ENCODE results near the gene SCT.

The SCT gene

DNA sequence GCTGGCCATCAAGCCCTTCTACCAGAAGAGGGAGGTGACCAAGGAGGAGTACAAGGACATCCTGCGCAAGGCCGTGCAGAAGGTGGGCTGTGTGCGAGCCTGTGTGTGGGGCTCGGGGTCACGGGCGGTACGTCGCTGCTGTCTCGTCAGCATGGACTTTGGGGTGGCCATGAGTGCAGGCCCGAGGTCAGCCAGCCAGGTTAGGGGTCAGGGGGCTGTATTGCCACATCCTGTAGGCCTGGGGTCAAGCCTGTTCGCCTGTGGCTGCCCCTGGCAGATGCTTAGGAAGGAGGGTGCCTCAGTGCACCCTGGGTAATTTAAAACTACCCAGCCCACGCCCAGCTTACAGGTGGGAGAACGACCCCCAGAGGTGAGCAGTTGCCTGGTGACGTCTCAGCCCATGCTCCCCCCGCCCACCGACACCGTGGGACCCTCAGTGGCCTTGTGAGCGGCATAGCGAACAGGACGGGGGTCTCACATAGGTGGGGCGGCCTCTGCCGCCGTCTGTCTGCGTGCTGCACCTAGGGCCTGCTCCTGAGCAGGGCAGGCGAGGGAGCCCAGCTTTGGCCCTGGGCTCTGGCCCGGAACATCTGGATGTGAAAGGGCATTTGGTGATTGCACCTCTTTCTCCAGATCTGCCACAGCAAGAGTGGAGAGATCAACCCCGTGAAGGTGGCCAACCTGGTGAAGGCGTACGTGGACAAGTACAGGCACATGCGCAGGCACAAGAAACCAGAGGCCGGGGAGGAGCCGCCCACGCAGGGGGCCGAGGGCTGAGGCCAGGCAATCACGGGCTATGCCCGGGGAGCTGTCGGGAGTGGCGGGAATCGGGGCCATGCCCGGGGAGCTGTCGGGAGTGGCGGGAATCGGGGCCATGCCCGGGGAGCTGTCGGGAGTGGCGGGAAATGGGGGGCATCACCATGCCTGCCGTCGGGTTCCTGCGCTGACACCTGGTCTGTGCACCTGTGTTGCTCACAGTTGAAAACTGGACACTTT is 15.7 kb downstream of the SCT start:
- no peak for DNase-seq (ENCODE audit: low read depth in 3 of 3, low spot score in 1 of 3)

DNA sequence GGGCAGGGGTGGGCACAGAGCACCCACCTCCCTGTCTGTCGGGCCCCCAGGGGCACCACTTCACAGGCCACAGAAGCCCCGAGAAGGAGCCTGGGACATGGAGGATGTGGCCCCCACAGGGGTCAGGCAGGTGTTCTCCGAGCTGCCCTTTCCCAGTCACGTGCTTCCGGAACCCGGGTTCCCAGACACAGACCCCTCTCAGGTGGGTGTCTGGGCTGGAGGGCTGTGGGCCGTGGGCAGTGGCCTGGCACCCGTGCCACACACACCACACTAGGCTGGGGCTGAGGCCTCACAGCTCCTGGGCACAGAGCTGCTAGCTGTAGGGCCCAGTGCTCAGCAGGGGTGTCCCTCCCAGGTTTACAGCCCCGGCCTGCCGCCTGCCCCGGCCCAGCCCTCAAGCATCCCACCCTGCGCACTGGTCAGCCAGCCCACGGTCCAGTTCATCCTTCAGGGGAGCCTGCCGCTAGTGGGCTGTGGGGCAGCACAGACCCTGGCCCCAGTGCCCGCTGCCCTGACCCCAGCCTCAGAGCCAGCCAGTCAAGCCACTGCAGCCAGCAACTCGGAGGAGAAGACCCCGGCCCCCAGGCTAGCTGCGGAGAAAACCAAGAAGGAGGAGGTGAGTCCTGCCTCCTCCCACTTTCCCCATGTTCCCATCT is 16.7 kb downstream of the SCT start:
- no peak for DNase-seq (ENCODE audit: low read depth in 3 of 3, low spot score in 1 of 3)

DNA sequence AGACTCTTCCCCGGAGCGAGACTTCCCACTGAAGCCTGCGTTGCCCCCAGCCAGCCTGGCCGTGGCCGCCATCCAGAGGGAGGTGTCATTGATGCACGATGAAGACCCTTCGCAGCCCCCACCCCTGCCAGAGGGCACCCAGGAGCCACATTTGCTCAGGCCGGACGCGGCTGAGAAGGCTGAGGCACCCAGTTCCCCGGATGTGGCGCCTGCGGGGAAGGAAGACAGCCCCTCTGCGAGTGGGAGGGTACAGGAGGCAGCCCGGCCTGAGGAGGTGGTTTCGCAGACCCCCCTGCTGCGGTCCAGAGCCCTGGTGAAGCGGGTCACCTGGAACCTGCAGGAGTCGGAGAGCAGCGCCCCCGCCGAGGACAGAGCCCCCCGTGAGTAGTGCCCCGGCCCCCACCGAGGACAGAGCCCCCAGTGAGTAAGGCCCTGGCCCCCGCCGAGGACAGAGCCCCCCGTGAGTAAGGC is 17.6 kb downstream of the SCT start:
- no peak for DNase-seq (ENCODE audit: low read depth in 3 of 3, low spot score in 1 of 3)

DNA sequence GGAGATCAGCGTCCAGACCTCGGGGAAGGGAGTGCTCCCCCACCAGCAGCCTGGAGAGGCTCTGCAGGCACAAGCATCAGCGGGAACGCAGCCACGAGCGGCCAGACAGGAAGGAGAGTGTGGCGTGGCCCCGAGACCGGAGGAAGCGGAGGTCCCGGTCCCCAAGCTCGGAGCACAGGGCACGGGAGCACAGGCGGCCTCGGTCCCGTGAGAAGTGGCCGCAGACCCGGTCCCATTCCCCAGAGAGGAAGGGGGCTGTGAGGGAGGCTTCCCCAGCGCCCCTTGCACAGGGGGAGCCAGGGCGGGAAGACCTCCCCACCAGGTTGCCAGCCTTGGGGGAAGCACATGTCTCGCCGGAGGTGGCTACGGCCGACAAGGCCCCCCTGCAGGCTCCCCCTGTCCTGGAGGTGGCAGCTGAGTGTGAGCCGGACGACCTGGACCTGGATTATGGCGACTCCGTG is 18.2 kb downstream of the SCT start:
- DNase-seq (ENCODE audit: low read depth in 3 of 3, low spot score in 1 of 3) = no peak

DNA sequence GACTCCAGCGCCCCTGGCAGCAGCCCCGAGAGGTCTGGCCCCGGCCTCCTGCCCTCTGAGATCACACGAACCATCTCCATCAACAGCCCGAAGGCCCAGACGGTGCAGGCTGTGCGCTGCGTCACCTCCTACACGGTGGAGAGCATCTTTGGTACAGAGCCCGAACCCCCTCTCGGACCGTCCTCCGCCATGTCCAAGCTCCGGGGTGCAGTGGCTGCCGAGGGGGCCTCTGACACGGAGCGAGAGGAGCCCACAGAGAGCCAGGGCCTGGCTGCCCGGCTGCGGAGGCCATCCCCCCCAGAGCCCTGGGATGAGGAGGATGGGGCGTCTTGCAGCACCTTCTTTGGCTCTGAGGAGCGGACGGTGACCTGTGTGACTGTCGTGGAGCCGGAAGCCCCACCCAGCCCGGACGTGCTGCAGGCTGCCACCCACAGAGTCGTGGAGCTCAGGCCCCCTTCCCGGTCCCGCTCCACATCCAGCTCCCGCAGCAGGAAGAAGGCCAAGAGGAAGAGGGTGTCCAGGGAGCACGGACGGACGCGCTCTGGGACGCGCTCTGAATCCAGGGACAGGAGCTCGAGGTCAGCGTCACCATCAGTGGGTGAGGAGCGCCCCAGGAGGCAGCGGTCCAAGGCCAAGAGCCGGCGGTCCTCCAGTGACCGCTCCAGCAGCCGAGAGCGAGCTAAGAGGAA is 18.9 kb downstream of the SCT start:
- no peak for DNase-seq (ENCODE audit: low read depth in 3 of 3, low spot score in 1 of 3)

DNA sequence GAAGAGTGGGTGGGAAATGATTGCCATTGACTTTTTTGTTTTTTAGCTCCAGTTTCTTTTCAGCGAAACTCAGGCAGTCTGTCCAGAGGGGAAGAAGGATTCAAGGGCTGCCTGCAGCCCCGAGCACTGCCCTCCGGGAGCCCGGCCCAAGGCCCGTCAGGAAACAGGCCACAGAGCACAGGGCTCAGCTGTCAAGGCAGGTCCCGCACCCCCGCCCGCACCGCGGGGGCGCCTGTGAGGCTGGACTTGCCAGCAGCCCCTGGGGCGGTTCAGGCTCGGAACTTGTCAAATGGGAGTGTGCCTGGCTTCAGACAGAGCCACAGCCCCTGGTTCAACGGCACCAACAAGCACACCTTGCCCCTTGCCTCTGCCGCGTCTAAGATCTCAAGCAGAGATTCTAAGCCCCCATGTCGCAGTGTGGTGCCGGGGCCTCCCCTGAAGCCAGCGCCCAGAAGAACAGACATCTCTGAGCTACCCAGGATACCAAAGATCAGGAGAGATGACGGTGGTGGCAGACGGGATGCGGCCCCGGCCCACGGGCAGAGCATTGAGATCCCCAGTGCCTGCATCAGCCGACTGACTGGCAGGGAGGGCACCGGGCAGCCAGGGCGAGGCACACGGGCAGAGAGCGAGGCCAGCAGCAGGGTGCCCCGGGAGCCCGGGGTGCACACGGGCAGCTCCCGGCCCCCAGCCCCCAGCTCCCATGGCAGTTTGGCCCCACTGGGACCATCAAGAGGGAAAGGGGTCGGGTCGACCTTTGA is 19.8 kb downstream of the SCT start:
- no peak for DNase-seq (ENCODE audit: low read depth in 3 of 3, low spot score in 1 of 3)

DNA sequence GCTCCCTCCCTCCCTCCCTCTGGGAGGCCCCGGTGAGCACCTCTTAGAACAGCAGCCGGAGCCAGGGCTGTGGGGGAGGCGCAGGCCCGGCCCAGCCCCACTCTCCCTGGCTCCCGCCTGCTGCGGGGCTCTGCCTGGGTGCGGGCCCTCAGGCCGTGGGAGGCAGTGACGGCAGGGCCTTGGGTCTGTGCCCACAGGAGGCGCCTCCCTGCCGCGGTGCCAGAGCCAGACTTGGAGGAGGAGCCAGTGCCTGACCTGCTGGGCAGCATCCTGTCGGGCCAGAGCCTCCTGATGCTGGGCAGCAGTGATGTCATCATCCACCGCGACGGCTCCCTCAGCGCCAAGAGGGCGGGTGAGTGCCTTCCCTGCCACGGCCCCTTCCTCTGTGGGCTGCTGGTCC is 20.7 kb downstream of the SCT start:
- no peak for DNase-seq (ENCODE audit: low read depth in 3 of 3, low spot score in 1 of 3)

DNA sequence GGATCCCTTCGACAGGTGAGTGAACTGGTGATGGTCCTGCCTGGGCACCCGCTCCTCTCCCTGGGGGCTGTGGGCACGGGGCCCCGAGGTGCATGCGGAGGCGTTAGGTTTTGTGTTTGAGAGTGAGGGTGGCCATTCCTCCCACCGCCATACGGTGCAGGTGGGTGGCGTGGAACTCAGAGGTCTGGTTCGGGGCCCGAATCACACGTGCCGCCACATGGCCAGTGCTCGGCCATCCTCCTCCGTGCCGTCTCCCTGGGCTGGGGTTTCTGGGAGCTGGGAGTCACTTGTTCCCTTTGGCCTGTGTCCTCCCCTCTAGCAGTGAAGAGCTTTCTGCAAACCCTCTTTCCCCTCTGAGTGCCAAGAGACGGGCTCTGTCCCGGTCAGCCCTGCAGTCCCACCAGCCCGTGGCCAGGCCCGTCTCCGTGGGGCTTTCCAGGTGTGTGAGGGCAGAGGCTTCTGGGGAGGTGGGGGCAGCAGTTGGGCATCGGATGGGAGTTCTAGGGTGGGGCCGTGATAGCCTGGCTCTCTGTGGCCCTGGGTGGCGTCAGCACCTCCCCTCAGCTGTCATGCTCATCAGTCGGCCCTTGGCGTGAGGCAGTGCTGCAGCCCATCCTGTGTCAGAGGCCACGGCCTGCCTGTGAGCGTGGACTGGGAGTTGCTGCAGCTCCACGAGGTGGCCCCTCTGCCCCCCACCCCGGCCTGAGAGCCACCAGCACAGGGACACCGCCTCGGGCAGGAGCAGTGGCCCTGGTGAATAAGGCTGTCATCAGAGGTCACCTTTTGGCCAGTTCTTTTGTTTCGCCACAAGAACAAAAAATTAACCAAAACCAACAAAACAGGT is 21.5 kb downstream of the SCT start:
- no peak for DNase-seq (ENCODE audit: low read depth in 3 of 3, low spot score in 1 of 3)

DNA sequence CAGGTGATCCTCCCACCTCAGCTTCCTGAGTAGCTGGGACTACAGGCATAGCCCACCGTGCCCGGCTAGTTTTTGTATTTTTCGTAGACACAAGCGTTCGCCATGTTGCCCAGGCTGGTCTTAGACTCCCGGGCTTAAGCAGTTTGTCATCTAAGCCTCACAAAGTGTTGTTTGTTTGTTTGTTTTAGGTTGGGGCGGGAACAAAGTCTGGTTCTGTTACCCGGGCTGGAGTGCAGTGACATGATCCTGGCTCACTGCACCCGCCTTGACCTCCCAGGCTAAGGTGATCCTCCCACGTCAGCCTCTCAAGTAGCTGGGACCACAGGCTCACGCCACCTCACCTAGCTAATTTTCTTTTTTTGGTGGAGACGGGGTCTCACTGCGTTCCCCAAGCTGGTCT is 23.8 kb downstream of the SCT start:
- no peak for DNase-seq (ENCODE audit: low read depth in 3 of 3, low spot score in 1 of 3)

DNA sequence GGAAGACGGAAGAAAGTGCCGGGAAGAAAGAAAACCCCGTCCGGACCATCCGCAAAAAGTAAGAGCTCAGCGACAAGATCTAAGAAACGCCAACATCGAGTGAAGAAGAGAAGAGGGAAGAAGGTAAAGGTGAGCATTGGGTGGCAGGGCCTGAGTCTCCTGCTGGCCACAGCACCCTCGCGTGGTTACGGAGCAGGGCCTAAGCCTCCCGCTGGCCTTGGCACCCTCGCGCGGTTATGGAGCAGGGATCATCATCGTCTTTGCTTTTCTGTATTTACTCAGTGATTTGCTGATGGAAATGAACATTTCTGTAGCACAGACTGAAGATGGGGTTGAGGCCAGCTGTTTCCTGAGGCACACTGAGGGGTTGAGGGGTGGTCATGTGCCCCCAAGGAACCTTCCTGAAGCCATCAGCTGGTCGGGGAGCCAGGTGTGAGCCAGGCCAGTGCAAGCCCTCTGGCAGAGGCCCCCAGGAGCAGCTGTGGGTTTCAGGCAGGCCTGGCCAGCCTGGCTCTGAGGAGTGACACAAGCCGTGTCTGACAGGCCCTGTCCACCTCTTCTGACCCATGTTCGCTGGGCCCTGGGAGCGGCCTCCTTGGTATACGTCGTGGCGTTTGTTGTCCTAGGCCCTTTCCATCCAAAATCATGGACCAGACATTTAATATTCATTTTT is 25.3 kb downstream of the SCT start:
- no peak for DNase-seq (ENCODE audit: low read depth in 3 of 3, low spot score in 1 of 3)

DNA sequence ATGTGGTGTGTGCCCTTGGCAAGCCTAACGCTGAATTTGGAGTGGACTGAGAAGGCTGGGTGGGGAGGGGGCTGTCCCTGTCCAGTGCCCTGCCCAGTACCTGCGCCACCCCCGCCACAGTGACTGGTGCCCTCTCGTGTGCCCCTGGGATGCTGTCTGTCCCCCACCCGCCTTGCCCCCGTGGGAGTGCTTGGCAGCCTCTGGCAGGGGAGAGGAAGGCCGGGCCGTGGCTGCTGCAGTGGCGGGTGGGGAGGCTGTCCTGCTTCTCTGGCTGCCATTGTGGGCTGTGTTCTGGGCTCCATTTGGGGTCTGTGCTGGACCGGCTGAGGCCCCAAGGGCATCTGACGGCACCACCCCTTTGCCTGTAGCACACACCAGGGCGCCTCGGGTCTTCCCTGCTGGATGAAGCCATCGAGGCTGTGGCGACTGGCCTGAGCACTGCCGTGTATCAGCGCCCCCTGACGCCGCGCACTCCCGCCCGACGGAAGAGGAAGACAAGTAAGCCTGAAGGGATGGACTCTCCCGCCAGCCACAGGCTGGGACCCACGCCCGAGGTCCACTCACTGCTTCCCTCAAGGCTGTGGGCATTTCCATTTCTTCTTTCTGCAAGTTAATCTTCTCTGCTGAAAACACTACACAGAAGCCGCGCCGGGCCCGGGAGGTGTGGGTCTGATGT is 28.8 kb downstream of the SCT start:
- no peak for DNase-seq (ENCODE audit: low read depth in 3 of 3, low spot score in 1 of 3)

DNA sequence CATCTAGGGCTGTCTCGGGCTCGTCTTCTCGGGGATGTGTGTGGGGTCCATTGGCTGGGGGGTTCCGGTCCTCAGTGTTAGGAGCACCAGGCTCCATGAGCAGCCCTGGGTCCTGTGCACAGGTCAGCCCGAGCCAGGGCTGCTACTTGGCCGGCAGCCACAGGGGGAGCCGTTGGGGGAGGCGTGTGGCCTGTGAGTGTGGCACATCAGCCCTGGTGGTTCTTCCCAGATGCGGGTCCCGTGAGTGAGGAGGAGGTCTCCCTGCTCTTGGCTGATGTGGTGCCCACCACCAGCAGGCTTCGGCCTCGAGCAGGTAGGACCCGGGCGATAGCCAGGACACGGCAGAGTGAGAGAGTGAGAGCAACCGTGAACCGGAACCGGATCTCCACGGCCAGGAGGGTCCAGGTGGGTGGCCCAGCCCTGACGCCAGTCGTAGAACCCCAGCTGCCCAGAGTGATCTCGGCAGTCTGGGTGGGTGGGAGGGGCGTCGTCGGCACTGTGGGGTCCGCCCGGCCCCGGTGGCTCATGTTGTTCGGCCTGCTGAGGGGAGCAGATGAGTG is 29.7 kb downstream of the SCT start:
- no peak for DNase-seq (ENCODE audit: low read depth in 3 of 3, low spot score in 1 of 3)

DNA sequence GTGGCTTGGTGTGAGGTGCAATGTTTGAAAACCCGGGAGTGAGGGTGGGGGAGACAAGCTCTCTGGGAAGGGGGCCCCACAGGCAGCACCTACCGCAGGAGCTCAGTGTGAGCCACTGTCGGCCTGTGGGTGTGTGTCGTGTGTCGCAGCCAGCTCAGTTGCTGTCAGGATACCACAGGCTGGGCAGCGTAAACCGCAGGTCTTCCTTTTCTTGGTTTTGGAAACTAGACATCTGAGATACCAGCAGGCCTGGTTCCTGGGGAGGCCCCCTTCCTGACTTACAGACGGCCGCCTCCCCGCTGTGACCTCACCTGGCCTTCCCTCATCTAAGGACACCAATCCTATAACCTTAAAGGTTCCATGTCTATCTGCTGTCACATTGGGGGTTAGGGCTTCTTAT is 30.6 kb downstream of the SCT start:
- DNase-seq (ENCODE audit: low read depth in 3 of 3, low spot score in 1 of 3) = no peak

DNA sequence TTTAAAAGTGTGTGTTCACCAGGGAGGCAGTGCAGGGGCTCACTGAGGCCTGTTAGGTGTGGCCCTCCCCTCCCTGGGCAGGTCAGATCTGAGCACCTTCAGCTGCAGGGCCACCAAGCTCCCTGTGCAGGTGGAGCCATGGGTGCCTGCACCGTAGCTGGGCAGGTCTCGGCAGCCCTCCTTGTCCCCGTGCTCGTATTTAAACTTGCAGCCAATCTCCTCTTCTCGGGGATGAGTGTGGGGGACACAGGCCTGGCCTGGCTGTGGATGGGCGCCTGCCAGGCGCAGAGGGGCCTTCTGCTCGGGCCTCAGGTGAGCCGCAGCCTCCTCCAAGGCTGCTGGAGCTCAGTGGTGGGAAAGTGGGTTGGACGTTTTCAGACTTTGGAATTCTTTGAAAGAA is 31.6 kb downstream of the SCT start:
- no peak for DNase-seq (ENCODE audit: low read depth in 3 of 3, low spot score in 1 of 3)

DNA sequence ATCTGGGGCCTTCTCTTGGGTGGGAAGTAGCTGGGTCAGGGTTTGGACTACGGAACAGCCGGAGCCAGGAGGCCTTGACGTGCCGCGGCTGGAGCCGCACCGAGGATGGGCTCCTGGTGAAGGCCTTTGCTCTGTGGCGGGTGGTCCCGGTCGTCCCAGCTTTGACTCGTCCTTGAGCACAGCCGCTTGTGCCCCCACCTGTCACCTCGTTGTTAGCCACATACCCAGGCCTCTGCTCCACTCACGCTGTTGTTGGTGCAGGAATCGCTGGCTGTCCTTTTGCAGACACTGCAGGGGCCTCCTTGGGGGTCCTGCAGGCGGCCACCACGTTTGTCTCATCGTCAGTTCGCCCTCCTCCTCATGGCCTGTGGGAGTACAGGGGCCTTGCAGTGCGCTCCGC is 33.6 kb downstream of the SCT start:
- DNase-seq (ENCODE audit: low read depth in 3 of 3, low spot score in 1 of 3) = no peak

DNA sequence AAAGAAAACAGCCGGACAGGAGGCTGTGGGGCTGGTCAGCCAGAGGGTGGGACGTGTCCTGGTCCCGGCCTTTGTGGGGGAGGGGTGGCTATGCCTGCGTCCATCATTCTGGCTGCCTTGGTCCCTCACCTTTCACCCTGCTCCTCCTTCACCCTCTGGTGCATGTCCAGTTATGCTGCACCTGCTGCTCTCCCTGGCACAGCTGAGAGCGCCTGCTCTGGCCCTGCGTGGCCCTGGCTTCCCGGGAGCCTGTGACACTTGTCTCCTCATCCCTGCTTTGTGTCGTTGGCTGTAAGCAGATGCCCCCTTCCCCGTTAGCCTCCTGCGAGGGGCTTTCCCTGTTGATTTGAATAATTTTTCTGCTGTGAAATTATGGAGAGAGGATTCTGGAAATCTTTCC is 34.1 kb downstream of the SCT start:
- no peak for DNase-seq (ENCODE audit: low read depth in 3 of 3, low spot score in 1 of 3)

DNA sequence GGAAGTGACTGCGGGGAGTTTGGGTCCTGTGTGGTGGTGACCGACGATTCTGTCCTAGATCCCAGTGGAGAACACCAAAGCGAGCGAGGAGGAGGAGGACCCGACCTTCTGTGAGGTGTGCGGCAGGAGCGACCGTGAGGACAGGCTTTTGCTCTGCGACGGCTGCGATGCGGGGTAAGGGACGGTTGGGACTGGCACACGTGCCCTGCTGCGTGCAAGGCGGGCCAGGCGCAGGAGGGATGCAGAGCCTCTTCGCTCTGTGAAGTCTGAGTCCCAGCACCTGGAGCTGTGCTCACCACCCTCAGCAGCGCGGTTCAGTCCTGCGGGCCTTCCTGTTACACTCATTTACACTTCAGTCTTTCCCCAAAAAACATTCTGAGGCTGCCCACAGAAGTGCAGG is 34.5 kb downstream of the SCT start:
- no peak for DNase-seq (ENCODE audit: low read depth in 3 of 3, low spot score in 1 of 3)

DNA sequence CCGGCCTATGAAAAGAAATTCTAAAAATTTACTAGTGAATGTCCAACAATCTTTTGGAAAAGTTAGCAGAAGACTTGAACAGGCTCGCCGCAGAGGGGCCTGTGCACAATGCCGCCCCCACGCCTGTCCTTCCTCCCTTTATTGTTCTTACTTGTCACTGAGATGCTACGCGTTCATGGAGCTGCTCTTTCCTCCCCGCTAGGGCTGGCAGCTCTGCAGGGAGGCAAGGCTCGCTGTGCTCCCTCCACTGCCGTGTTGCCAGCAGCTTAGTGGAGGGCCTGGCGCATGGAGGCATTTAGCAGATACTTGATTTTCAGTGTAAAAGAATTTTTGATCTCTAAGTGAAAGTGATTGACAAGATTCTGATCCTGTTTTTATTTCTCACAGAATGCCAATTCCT is 36.0 kb downstream of the SCT start:
- DNase-seq (ENCODE audit: low read depth in 3 of 3, low spot score in 1 of 3) = no peak

DNA sequence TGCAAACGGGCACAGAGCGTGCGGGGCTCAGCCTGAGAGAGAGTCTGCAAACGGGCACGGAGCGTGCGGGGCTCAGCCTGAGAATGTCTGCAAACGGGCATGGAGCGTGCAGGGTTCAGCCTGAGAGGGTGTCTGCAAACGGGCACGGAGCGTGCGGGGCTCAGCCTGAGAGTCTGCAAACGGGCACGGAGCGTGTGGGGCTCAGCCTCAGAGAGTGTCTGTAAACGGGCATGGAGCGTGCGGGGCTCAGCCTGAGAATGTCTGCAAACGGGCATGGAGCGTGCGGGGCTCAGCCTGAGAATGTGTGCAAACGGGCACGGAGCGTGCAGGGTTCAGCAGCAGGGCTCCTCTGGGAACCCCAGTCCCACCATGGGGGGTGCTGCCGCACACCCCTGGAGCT is 37.2 kb downstream of the SCT start:
- DNase-seq (ENCODE audit: low read depth in 3 of 3, low spot score in 1 of 3) = no peak

All from stimulated activated CD4-positive, alpha-beta T cell treated with anti-CD3 and anti-CD28 coated beads, TNF-alpha, amount 100 ng/mL, for 1 hour (primary cell).